Stimulated activated CD4-positive, alpha-beta T cell treated with anti-CD3 and anti-CD28 coated beads, Interleukin-4, amount 100 ng/mL, for 4 hours (primary cell): ENCODE data around the gene CDRT15L2.
"Not testable (repeated sequence)": the region's sequence is repeated elsewhere in the genome, so short reads cannot be mapped to it uniquely, and the experiment has no call there.

ENCODE experiments used
- DNase-seq, 2 experiments: peaks; one replicate each; pipeline ENCODE4 v3.0.0-alpha.2; 2020

Gene CDRT15L2

GRCh38 chr17:20579424-20579823, at the start of gene CDRT15L2:
Gene CDRT15L2 (plus strand): TSS chr17:20579724. CDS start chr17:20579744, 20 bp downstream.
- not testable (repeated sequence) for DNase-seq

DNA sequence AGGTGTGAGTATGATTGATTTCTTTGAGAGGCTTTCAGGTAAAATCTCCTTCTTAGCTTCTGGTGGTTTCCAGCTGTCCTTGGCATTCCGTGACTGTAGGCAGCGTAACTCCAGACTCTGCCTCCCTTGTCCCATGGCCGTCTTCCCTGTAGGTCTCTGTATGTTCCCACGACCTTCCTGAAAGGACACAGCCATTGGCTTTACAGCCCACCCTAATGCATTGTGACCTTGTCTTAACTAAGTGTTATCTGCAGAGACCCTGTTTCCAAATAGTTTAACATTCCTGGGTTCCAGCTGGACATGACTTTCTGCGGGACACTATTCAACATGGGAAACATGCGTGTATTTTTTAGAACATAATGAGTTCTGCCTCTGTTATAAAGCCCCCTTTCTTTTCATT, 49.4 kb upstream of the CDRT15L2 start:
- not testable (repeated sequence) for DNase-seq

DNA sequence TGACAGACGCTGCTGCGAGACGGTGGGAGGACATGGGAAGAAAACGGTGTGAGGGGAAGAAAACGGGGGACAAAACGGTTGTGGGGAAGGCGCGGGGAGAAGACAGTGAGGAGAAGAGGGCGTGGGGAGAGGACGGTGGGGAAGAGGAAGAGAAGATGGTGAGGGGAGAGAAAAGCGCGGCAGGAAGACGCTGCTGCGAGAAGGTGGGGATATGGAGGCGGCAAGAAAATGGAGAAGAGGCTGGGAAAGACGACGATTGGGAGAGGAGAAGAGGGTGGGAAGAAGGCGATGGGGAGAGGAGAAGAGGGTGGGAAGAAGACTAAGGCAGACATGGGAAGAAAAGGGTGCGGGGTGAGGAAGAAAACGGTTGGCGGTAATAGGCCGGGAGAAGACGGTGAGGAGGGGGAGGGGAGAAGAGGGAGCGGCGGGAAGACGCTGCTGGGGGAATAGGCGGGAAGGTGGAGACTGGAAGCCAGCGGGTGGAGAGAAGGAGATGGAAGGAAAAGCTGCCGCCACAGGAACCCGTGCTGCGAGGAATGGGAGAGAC, 46.9 kb upstream of the CDRT15L2 start:
- DNase-seq: not testable (repeated sequence)

GRCh38 chr17:20533206-20533605, 46.3 kb upstream of the CDRT15L2 start:
- not testable (repeated sequence) for DNase-seq

DNA sequence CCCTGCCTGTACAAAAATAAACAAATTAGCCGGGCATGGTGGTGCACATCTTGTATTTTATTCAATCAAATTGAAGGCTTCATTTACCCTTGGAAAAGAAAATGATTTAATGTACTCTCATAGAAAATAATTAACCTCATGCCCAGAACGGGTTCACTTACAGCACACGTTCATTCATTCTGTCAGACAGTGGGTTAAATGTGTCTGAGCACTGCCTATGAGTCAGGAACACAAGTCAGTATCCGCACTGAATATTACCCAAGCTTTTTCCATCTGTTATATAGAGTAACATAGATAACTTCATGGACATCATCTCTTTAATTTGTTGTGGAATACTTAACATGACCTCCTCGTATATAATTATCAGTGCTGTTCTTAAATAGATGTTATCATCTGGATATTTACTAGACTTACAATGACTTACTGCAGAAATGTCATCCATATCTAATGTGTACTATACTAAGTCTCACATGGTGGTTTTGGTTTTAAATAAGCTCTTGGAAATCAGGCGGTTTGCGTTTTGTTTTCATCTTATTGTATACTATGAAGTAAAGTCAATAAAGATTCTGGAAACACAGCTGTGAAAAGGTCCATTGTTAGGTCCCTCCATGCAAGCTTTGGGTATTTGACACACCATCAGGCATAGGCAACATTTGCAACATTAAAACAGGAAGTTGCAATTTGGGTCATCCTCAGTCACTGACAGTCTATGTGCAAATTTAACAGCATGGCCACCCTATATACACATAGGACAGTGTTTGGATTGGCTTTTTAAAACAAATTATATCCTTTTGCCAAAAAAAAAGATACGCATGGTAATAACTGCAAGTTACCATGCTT, 44.6 kb upstream of the CDRT15L2 start:
- not testable (repeated sequence) for DNase-seq

DNA sequence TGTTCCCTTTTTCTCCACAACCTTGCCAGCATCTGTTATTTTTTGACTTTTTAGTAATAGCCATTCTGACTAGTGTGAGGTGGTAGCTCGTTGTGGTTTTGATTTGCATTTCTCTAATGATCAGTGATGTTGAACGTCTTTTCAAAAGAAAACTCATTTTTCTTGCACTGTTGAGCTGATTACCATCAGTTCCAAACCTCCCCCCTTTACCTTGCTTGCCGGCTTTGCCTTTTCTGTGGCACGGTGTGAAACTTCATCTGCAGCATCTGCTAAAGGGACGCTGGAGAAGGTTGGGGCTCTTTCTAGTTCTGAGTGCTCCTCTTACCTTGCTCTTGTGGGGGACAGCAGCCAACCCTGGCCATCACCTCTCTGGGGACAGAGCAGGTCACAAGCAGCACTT, 39.1 kb upstream of the CDRT15L2 start:
- not testable (repeated sequence) for DNase-seq

DNA sequence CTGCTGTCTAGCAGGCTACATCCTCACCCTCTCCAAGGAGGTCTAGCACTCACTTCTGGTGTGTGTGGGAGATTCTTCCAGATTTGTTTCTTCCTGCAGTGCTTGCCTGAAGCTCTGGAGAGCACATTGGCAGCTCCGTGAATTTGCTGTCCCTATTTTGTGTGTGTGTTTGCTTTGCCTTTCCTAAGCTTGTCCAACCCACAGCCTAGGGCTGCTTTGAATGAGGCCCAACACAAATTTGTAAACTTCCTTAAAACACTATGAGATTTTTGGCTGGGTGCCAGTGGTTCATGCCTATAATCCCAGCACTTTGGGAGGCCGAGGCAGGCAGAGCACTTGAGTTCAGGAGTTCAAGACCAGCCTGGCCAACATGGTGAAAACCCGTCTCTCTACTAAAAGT, 38.7 kb upstream of the CDRT15L2 start:
- not testable (repeated sequence) for DNase-seq

DNA sequence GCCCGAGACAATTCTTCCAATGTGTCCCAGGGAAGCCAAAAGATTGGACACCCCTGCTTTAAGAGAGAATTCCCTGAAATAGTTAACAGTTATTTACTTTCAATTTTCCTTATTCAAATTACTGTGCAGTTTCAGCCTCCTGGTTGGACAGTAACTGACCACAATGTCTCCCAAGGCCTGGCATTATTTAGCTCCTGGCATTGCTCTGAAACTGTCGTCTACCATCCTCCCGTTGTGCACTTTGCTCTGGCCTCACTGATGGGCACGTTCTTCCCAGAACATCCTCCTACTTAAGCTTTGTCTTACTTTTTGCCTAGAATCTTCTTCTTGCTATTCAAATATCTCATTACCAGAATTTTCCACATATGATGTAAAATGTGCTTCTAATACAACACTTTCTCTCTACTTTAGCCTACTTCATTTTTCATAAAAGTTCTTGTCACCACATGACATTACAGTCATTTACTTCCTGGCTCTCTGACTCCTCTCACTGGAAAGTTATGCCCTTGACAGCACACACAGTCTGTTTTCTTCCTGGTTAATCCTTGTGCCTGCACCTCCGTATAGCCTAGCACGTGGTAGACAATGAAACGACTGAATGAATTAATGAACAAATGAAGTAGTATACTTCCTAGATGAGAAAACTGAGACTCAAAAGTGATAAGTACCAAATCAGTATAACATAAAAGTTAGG, 37.5 kb upstream of the CDRT15L2 start:
- not testable (repeated sequence) for DNase-seq

- not testable (repeated sequence) for DNase-seq
Measured at GRCh38 chr17:20547923-20548322, 31.6 kb upstream of the CDRT15L2 start.

GRCh38 chr17:20552920-20553319, 26.6 kb upstream of the CDRT15L2 start:
- not testable (repeated sequence) for DNase-seq

GRCh38 chr17:20554728-20555127, 24.8 kb upstream of the CDRT15L2 start:
- DNase-seq: not testable (repeated sequence)

GRCh38 chr17:20555135-20556010, 24.2 kb upstream of the CDRT15L2 start:
- DNase-seq: not testable (repeated sequence)

DNA sequence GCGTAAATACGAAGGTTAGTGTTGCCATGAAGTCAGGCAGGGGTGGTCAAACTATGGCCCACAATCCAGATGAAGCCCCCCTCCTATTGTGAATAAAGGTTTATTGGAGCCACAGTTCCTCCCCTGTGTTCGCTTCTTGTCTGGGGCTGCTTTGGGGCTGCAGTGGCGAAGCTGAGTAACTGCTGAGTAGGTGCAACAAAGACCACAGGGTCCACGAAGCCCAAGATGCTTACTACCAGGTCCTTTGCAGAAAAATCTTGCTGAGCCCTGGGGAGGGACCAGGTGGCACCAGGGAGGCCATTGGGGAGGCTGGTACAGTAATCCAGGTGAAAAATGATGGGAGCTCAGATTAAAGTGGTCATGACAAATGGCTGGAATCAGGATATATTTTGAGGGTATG, 21.4 kb upstream of the CDRT15L2 start:
- not testable (repeated sequence) for DNase-seq

GRCh38 chr17:20559018-20559417, 20.5 kb upstream of the CDRT15L2 start:
- DNase-seq: not testable (repeated sequence)

DNA sequence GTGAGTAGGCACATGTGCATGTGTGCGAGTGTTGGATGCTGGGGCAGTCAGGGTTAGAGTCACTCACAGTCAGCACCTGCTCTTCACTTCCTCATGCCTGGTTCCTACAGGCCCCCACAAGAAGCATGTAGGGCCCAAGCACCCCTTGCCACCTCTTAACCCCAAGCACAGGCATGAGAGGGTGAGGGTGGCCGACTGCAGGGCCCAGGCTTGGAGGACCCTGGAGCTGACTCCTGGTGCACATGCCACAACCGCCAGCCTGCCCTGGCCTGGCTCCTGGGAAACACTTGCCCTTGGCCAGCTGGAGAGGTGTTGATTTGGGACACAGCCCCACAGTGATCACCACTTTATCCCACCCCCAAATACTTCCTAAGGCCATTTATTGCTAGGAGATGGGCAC, 16.9 kb upstream of the CDRT15L2 start:
- DNase-seq: no peak

DNA sequence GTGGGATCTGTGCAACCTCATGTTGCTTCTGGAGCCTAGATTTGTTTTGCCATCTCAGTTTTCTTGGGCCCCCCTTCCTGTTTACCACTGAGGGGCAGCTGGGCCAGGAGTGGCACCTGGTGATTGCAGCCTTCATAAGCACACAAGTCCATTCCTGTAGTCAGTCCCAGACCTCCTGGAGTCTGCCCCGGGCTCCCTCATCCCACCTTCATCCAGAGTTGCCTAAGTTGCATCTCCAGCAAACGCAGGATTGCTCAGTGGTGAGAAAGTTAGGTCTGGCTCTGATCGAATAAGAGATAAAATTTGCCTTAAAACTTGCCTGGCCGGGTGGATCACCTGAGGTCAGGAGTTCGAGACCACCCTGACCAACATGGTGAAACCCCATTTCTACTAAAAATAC, 14.3 kb upstream of the CDRT15L2 start:
- not testable (repeated sequence) for DNase-seq

DNA sequence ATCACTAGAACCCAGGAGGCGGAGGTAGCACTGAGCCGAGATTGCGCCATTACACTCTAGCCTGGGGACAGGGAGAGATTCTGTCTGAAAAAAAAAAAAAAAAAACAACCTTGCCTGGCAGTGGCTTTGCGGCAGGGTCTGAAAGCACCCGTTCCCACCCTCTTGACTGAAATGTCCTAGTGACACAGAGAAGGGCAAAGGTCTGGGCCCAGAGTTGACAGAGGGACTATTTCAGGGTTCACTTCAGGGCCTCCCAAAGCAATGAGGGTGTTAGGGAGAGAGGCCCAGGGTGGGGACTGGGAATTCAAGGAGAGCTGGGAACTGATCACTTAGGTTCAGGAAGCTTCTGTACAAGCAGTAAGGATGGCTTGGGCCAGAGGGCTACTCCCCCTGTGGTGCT, 13.8 kb upstream of the CDRT15L2 start:
- no peak for DNase-seq

DNA sequence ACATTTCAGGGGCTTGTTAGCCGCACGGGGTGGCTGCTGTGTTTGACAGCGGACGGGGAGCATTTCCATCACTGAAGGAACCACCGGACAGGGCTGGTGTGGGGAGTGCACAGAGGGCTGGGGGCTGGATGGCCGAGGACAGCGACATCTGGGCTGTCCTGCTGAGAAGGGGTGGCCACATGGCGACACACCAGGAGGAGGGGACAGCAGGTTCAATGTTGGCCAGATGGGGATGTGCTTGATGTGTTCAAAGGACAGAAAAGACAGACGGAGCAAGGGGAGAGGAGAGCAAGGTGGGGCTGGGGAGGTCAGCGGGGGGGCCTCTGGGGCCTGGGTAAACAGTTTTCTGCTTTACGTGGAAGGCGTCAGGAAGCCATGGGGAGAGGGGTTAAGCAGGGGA, 12.8 kb upstream of the CDRT15L2 start:
- not testable (repeated sequence) for DNase-seq

GRCh38 chr17:20567421-20567820, 12.1 kb upstream of the CDRT15L2 start:
- DNase-seq: not testable (repeated sequence)

GRCh38 chr17:20568604-20569003, 10.9 kb upstream of the CDRT15L2 start:
- not testable (repeated sequence) for DNase-seq

GRCh38 chr17:20571653-20572052, 7.9 kb upstream of the CDRT15L2 start:
- not testable (repeated sequence) for DNase-seq

DNA sequence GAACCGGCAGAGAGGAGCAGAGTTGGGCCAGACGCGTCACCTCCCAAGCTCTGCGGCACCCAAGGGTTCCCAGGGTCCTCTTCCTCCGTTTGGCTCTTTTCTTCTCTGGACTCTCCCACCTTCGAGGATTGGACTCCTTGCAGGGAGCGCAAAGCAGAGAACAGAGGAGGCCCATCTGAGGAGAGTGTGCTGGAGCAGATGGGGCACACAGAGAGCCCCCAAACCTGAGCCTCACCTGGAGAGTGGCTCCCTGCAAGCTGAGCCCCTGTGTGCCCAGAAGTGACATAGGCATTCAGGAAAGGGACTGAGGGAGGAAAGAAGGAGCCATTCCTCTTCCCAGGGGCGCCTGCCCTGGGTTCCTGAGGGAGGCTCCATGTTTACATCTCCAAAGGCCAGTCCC, 6.3 kb upstream of the CDRT15L2 start:
- DNase-seq: not testable (repeated sequence)

DNA sequence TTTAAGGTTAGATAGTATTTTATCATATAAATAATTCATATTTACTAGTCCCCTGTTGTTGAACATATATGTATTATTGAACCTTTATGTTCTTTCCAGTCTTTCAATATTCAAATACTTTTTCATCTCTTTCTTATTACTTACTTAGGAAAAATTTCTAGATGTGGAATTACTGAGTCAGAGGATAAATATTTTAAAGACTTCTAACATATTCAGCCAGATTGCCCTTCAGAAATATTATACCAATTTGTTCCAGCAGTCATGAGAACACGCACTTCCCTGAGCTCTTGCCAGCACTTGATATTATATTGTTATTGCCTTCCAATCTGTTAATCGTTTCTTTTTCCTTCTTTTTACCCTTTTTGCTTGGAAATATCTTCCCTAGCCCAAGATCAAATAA, 4.5 kb upstream of the CDRT15L2 start:
- not testable (repeated sequence) for DNase-seq
